Karpas-422 (cell line): ENCODE measurements around the gene SPHK2. TPM values are rescaled to one million over a fixed set of nuclear protein-coding genes. Genes with fewer than 3 reads are reported as not detected.
"Not testable (repeated sequence)": the region's sequence is repeated elsewhere in the genome, so short reads cannot be mapped to it uniquely, and the experiment has no call there.

ENCODE experiments used
- DNase-seq: peaks from one replicate; pipeline ENCODE4 v3.0.0-alpha.2; 2015
- H2AFZ ChIP-seq: fragments of 200-600 bp; sonication (generic); 2 replicates; pipeline ENCODE4 v1.6.1; 2014; ENCODE audit warnings: antibody characterized with exemption, low read length, mixed read lengths
- H3K27ac ChIP-seq: fragments of 200-600 bp; sonication (generic); 2 replicates; pipeline ENCODE4 v1.5.1; 2014; ENCODE audit warnings: mild to moderate bottlenecking, low read length, moderate library complexity
- H3K27me3 ChIP-seq: fragments of 200-600 bp; sonication (generic); 2 replicates; pipeline ENCODE4 v1.6.1; 2014; ENCODE audit warnings: low read length, mixed read lengths
- H3K36me3 ChIP-seq: fragments of 200-600 bp; sonication (generic); 2 replicates; pipeline ENCODE4 v1.6.1; 2014; ENCODE audit warnings: low read length, mixed read lengths; ENCODE audit not compliant: insufficient read depth
- H3K4me1 ChIP-seq: fragments of 200-600 bp; sonication (generic); 2 replicates; pipeline ENCODE4 v1.6.1; 2014; ENCODE audit warnings: mild to moderate bottlenecking, low read length, mixed read lengths
- H3K4me2 ChIP-seq: fragments of 200-600 bp; sonication (generic); 2 replicates; pipeline ENCODE4 v1.6.1; 2014; ENCODE audit warnings: low read length, low read depth, mild to moderate bottlenecking; ENCODE audit not compliant: poor library complexity, severe bottlenecking
- H3K4me3 ChIP-seq: fragments of 200-600 bp; sonication (generic); 2 replicates; pipeline ENCODE4 v1.5.1; 2014; ENCODE audit warnings: mild to moderate bottlenecking, antibody characterized with exemption, low read length, mixed read lengths
- H3K79me2 ChIP-seq: fragments of 200-600 bp; sonication (generic); 2 replicates; pipeline ENCODE4 v1.6.1; 2014; ENCODE audit warnings: mild to moderate bottlenecking, low read length, mixed read lengths
- H3K9ac ChIP-seq: fragments of 200-600 bp; sonication (generic); 2 replicates; pipeline ENCODE4 v1.6.0; 2014; ENCODE audit warnings: low read length
- H3K9me2 ChIP-seq: fragments of 200-600 bp; sonication (generic), shearing (Covaris generic); replicated peaks from 2 replicates; pipeline ENCODE4 v1.6.0; 2014; ENCODE audit warnings: mild to moderate bottlenecking, low read length, moderate library complexity; ENCODE audit not compliant: insufficient read depth
- H3K9me3 ChIP-seq: fragments of 300-700, 200-600 bp; sonication (generic); 2 replicates; pipeline ENCODE4 v1.6.1; 2014; ENCODE audit warnings: low read length, mixed read lengths
- H4K20me1 ChIP-seq: fragments of 200-600 bp; sonication (generic); 2 replicates; pipeline ENCODE4 v1.6.1; 2014; ENCODE audit warnings: mild to moderate bottlenecking, antibody characterized with exemption, low read length, low read depth; ENCODE audit not compliant: insufficient read depth
- total RNA-seq: library from RNA; depleted of rRNA; stranded (reverse); fragments of >200 nt; shearing (Covaris generic); gene quantifications from 2 replicates; pipeline ENCODE4 v1.2.3, GENCODE V29; 2014; ENCODE audit warnings: low replicate concordance; rRNA removed

SPHK2 gene
- total RNA-seq, 1 experiment from 2014 or later = 30.6 TPM

- Histone ChIP-seq H3K27me3 (no peaks in the 10 kb centered on the region), H2AFZ (no peak overlapping the region), H3K4me3 (no peak overlapping the region), H3K79me2 (no peaks in the 10 kb centered on the region), H4K20me1 (no peaks in the 10 kb centered on the region), H3K27ac (no peak overlapping the region), H3K36me3 (no peaks in the 10 kb centered on the region), H3K4me2 (no peak overlapping the region), H3K9me2 (no peaks in the 10 kb centered on the region), H3K9me3 (no peaks in the 10 kb centered on the region), H3K9ac (no peak overlapping the region), H3K4me1 (no peaks in the 10 kb centered on the region)
- no peak for DNase-seq
These were observed 57.2 kb downstream of the SPHK2 start for GRCh38 chr19:48676487-48676886.

- H3K79me2 ChIP-seq = no peaks in the 10 kb centered on the region
- no peak overlapping the region for H3K4me2 ChIP-seq
- no peaks in the 10 kb centered on the region for H3K9me3 ChIP-seq
- H3K9me2 ChIP-seq = no peaks in the 10 kb centered on the region
- no peaks in the 10 kb centered on the region for H3K27me3 ChIP-seq
- H3K4me1 ChIP-seq = no peaks in the 10 kb centered on the region
- H3K9ac ChIP-seq = no peak overlapping the region
- H4K20me1 ChIP-seq = no peaks in the 10 kb centered on the region
- no peak for DNase-seq
- no peak overlapping the region for H2AFZ ChIP-seq
- no peak overlapping the region for H3K27ac ChIP-seq
- no peaks in the 10 kb centered on the region for H3K36me3 ChIP-seq
- no peak overlapping the region for H3K4me3 ChIP-seq
These were observed 57.6 kb downstream of the SPHK2 start for GRCh38 chr19:48676887-48677286.

GRCh38 chr19:48678201-48678600, 58.9 kb downstream of the SPHK2 start:
- no peaks in the 10 kb centered on the region for H3K27me3 ChIP-seq
- no peak overlapping the region for H3K9ac ChIP-seq
- DNase-seq = no peak

GRCh38 chr19:48680006-48680405, 60.7 kb downstream of the SPHK2 start:
- H3K4me3 ChIP-seq, H3K36me3 ChIP-seq, H3K9me2 ChIP-seq, H2AFZ ChIP-seq, H3K9ac ChIP-seq, H3K27ac ChIP-seq, H3K4me2 ChIP-seq, H3K79me2 ChIP-seq, H4K20me1 ChIP-seq, H3K27me3 ChIP-seq, H3K4me1 ChIP-seq, H3K9me3 ChIP-seq: not testable (repeated sequence)
- peak; percentile 22 for DNase-seq

More at GRCh38 chr19:48678201-48678600, 58.9 kb downstream of the SPHK2 start:
- no peak overlapping the region for H3K27ac ChIP-seq
- H3K4me2 ChIP-seq = no peak overlapping the region
- no peaks in the 10 kb centered on the region for H3K4me1 ChIP-seq
- H3K79me2 ChIP-seq = no peaks in the 10 kb centered on the region
- no peaks in the 10 kb centered on the region for H3K9me2 ChIP-seq
- no peak overlapping the region for H2AFZ ChIP-seq
- no peaks in the 10 kb centered on the region for H4K20me1 ChIP-seq
- no peaks in the 10 kb centered on the region for H3K36me3 ChIP-seq
- H3K4me3 ChIP-seq = no peak overlapping the region
- H3K9me3 ChIP-seq = no peaks in the 10 kb centered on the region

Other genes with a start within 250 kb of the SPHK2 start
- gene KDELR1, start 228.0 kb upstream of the SPHK2 start, total RNA-seq = 39.5 and 53.7 TPM in 2 replicates
- not detected in 2 replicates for gene GRIN2D, start 225.8 kb upstream of the SPHK2 start, total RNA-seq
- 15.9 and 22.2 TPM in 2 replicates for gene GRWD1, start 173.5 kb upstream of the SPHK2 start, total RNA-seq
- 0.69 and 1.1 TPM in 2 replicates for gene KCNJ14, start 163.9 kb upstream of the SPHK2 start, total RNA-seq
- 32.5 and 60.4 TPM in 2 replicates for gene CYTH2, start 150.1 kb upstream of the SPHK2 start, total RNA-seq
- gene LMTK3, start 107.7 kb upstream of the SPHK2 start, total RNA-seq = 0.54 TPM in 1 of 2 replicates, not detected in the other
- gene SULT2B1, start 67.3 kb upstream of the SPHK2 start, total RNA-seq = not detected in 2 replicates
- gene SPACA4, start 12.8 kb upstream of the SPHK2 start, total RNA-seq = not detected in 2 replicates
- 1.0 and 1.2 TPM in 2 replicates for gene FAM83E, start 4.4 kb upstream of the SPHK2 start, total RNA-seq
- 3,031 and 4,148 TPM in 2 replicates for gene RPL18, start 328 bp upstream of the SPHK2 start, total RNA-seq
- 8.5 and 16.4 TPM in 2 replicates for gene DBP, start 17.9 kb downstream of the SPHK2 start, total RNA-seq
- gene CA11, start 26.7 kb downstream of the SPHK2 start, total RNA-seq = not detected in 2 replicates
- 0.83 TPM in 1 of 2 replicates, not detected in the other for gene NTN5, start 53.5 kb downstream of the SPHK2 start, total RNA-seq
- not detected in 2 replicates for gene FUT2, start 76.5 kb downstream of the SPHK2 start, total RNA-seq
- gene MAMSTR, start 100.2 kb downstream of the SPHK2 start, total RNA-seq = 0.58 and 0.78 TPM in 2 replicates
- gene RASIP1, start 121.1 kb downstream of the SPHK2 start, total RNA-seq = not detected in 2 replicates
- gene IZUMO1, start 127.4 kb downstream of the SPHK2 start, total RNA-seq = not detected in 2 replicates
- not detected in 2 replicates for gene FUT1, start 133.1 kb downstream of the SPHK2 start, total RNA-seq
- not detected in 2 replicates for gene FGF21, start 136.0 kb downstream of the SPHK2 start, total RNA-seq
- 45.9 and 74.6 TPM in 2 replicates for gene BCAT2, start 191.5 kb downstream of the SPHK2 start, total RNA-seq
- gene HSD17B14, start 217.0 kb downstream of the SPHK2 start, total RNA-seq = 1.0 and 1.9 TPM in 2 replicates
- gene PLEKHA4, start 249.1 kb downstream of the SPHK2 start, total RNA-seq = not detected in 2 replicates